Left renal cortex interstitium (tissue), 4 donors: ENCODE results near the gene CD200. TPM values are rescaled to one million over a fixed set of nuclear protein-coding genes. Genes with fewer than 3 reads are reported as not detected.

Experiments
- DNase-seq, 4 donors: peaks; one replicate each; pipeline ENCODE4 v3.0.0-alpha.2; 2013; ENCODE audit warnings: low read depth in 4 of 4, low spot score in 2 of 4, missing footprints in 1 of 4
- polyA plus RNA-seq, 4 donors: library from polyadenylated mRNA; unstranded; fragments of 120-200 nt; gene quantifications; one replicate each; pipeline ENCODE4 v1.2.1, GENCODE V29; 2013; ENCODE audit not compliant: insufficient read length in 4 of 4

CD200 gene
- polyA plus RNA-seq, 4 donors, result 34.0 to 41.8 (median 36.5) TPM

- no peak for DNase-seq
Observed at GRCh38 chr3:112327371-112327951, 5.5 kb upstream of the CD200 start.

DNA sequence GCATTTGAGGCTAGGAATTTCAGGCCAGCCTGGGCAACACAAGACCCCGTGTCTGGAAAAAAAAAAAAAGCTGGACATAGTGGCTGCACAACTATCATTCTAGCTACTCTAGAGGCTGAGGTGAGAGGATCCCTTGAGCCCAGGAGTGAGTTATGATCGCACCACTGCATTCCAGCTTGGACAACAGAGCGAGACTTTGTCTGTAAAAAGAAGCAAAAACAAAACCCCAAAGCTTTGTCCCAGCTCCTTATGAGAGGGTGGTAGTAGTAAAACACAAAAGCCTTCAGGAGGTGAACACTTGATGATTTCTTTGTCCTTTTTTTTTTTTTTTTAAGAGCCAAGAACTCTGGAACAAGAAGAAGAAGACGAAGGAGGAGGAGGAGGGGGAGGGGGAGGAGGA, 1.1 kb upstream of the CD200 start:
- DNase-seq, result no peak

- peak; percentile 59 to 83 (median 64) for DNase-seq
Observed at GRCh38 chr3:112333381-112334317, 693 bp downstream of the CD200 start.

GRCh38 chr3:112334691-112335433, 1.9 kb downstream of the CD200 start:
- DNase-seq, result no peak

- DNase-seq, result no peak
Observed at GRCh38 chr3:112335434-112335781, 2.5 kb downstream of the CD200 start.

- no peak for DNase-seq
Observed at GRCh38 chr3:112338021-112338726, 5.2 kb downstream of the CD200 start.

GRCh38 chr3:112338727-112339056, 5.7 kb downstream of the CD200 start:
- DNase-seq, result no peak

GRCh38 chr3:112339134-112339533, 6.2 kb downstream of the CD200 start:
- no peak for DNase-seq

- no peak for DNase-seq
Observed at GRCh38 chr3:112339609-112340008, 6.7 kb downstream of the CD200 start.

DNA sequence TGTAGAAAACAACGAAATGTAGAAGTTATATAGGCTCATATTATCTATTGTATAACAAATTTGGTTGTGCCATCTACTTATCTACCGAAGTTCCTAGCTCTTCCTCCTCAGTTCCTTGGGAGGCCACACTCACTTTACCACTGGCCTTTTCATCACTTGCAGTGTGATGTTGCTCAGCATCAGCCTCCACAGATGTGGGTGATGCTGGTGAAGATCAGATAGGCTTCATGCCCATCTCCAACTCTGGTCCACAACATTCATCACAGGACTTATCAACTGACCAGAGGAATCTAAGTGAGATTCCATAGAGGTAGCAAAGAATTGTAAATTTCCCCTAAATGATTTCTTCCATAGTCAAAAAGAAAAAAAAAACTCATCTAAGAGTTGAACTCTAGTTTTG, 8.4 kb downstream of the CD200 start:
- DNase-seq, result no peak

DNA sequence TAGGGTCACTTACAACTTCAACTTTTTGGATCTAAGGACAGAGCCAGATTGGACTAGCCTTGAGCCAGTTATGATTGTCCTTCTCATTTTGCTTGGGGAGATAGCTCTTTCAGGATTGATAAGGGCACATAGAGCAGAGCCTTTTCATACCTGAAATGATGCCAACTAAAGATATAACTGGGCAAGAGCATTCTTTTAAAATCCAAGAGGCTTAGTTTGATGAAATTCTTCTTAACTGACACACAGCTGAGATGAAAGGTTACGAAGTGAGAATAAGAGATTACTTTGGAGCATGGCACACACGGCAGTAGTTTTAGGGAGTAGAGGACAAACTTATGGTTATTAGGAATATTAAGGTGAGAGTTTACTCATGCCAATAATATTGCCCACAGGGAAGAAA, 12.7 kb downstream of the CD200 start:
- no peak for DNase-seq

GRCh38 chr3:112346491-112347122, 13.7 kb downstream of the CD200 start:
- DNase-seq, result no peak

DNA sequence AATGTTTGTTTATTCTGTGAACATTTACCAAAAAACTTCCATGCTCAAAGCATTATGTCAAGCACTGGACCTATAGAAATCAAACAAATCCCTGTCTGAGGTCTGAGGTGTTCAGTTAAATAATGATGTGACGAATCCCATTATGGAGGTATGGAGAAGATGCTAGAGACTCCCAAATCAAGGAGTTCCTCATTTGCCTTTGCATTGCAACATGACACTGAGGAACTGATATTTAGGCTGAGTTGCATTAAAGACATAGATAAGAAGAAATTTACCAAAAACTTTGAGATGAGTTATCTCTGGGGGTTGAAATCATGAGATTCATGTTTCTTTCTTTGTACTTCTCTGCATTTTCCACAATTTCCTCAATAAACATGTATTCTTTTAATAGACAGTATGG, 16.0 kb downstream of the CD200 start:
- DNase-seq, result no peak

DNA sequence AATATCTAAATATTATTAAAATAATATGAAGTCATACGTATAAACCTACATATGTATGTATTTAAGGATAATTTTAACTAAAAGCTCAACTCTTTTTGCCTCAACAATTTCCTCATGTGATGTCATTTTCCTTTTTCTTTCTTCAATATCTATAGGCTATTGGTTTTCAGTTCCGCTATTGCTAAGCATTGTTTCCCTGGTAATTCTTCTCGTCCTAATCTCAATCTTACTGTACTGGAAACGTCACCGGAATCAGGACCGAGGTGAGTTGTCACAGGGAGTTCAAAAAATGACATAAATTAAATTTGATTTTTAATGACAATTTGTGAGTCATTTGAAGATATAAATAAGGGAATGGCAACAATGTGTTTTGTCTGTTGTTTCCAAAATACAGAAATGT, 16.6 kb downstream of the CD200 start:
- DNase-seq, result no peak

GRCh38 chr3:112350018-112350810, 17.3 kb downstream of the CD200 start:
- no peak for DNase-seq

GRCh38 chr3:112351036-112351435, 18.1 kb downstream of the CD200 start:
- DNase-seq, result no peak

DNA sequence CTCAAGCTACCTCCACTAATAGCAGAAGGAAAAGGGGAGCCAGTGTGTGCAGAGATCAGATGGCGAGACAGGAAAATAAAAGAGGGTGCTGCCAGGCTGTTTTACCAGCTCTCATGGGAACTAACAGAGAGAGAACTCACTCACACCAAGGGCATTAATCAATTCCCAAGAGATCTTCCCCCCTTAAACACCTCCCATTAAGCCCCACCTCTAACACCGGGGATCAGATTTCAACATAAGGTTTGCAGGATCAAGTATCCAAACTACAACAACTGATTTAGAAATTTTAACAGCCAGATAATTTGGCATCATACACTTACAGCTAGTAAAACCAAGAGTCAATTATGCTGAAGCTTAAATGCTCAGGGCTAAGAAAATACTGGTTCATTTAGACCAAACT, 18.9 kb downstream of the CD200 start:
- DNase-seq, result no peak

- DNase-seq, result no peak
Observed at GRCh38 chr3:112352720-112353119, 19.8 kb downstream of the CD200 start.

DNA sequence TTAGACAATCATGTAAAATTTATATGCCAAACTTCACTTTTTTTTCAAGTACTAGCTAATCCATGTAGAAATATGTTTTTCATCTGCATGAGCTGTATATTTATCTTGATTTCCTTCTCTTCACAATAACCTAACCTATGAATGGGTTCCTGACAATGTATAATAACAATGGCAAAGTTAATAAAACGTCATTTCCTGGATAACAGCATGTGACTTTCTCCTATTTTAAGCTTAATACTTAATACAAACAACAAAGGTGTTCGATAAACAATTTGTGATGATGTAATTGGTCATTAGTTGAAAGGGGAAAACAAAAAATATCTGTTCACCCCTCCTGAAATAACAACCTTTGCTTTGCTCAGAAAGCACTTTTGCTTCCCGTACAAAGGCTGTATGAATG, 20.4 kb downstream of the CD200 start:
- no peak for DNase-seq
